ENCODE results near the gene PRDM2. TPM values are rescaled to one million over a fixed set of nuclear protein-coding genes. Genes with fewer than 3 reads are reported as not detected.

The PRDM2 gene
- total and polyA plus RNA-seq, 2 donors (not counting 1 experiment from before 2014, with no cell fraction given): 9.1 to 11.6 TPM

DNA sequence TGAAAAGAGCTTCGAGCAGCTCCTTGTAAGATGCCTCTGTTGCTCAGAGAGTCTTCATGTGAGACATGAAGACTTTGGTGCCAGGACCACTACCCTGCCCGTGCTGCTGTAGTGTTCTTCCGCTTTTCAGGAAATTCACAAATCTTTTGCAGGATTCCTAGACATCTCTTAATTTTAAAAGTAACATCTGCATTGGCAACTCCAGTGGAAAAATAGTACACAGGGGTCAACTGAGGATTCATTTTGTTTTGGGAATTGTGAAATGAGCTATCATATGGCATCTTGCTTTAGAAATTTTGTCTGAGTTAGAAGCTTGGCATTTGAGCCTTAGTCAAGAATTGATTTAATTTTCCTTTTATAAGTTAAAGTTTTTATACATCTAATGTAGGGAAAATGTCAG, 7.2 kb downstream of the PRDM2 start:
- H3K4me2 ChIP-seq (ENCODE audit: extremely low read depth, insufficient read depth, low read length): no peak overlapping the region
- no peak overlapping the region for H2AFZ ChIP-seq (ENCODE audit: low read length)
- no peaks in the 10 kb centered on the region for H3K4me1 ChIP-seq (ENCODE audit: control insufficient read depth, extremely low read depth, insufficient read depth, low read length)
- peak in 1 of 2 donors; percentile 48 for DNase-seq (ENCODE audit: low read depth in 2 of 2)
- H3K9ac ChIP-seq (ENCODE audit: insufficient read depth, low read length): no peak overlapping the region
- no peaks in the 10 kb centered on the region for H3K79me2 ChIP-seq (ENCODE audit: control insufficient read depth, insufficient read depth, low read length)
- no peak overlapping the region for H3K27ac ChIP-seq (ENCODE audit: insufficient read depth, low read length)
- H4K20me1 ChIP-seq (ENCODE audit: control insufficient read depth, extremely low read depth, insufficient read depth, low read length): no peaks in the 10 kb centered on the region
- no peak overlapping the region for H3K4me3 ChIP-seq (replicated peaks in 1 of 4; ENCODE audit: control extremely low read depth in 1 of 4, insufficient read depth in 1 of 4, low read depth in 3 of 4, low read length in 4 of 4)
- no peaks in the 10 kb centered on the region for H3K36me3 ChIP-seq (ENCODE audit: control insufficient read depth, insufficient read depth, low read length)
- TF ChIP-seq EZH2 (IDR thresholded peaks at IDR 0.05; ENCODE audit: low read length, missing control alignments): no peak
- TF ChIP-seq, protein P1, sequence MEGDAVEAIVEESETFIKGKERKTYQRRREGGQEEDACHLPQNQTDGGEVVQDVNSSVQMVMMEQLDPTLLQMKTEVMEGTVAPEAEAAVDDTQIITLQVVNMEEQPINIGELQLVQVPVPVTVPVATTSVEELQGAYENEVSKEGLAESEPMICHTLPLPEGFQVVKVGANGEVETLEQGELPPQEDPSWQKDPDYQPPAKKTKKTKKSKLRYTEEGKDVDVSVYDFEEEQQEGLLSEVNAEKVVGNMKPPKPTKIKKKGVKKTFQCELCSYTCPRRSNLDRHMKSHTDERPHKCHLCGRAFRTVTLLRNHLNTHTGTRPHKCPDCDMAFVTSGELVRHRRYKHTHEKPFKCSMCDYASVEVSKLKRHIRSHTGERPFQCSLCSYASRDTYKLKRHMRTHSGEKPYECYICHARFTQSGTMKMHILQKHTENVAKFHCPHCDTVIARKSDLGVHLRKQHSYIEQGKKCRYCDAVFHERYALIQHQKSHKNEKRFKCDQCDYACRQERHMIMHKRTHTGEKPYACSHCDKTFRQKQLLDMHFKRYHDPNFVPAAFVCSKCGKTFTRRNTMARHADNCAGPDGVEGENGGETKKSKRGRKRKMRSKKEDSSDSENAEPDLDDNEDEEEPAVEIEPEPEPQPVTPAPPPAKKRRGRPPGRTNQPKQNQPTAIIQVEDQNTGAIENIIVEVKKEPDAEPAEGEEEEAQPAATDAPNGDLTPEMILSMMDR (conservative IDR thresholded peaks at IDR 0.05 in 1 of 2, IDR thresholded peaks at IDR 0.05 in 1 of 2; ENCODE audit: low read depth in 1 of 2, low read length in 2 of 2): no peak
- no peaks in the 10 kb centered on the region for H3K27me3 ChIP-seq (ENCODE audit: control insufficient read depth, insufficient read depth, low read length)
- H3K9me3 ChIP-seq (ENCODE audit: control insufficient read depth, insufficient read depth, low read depth, low read length): no peaks in the 10 kb centered on the region

DNA sequence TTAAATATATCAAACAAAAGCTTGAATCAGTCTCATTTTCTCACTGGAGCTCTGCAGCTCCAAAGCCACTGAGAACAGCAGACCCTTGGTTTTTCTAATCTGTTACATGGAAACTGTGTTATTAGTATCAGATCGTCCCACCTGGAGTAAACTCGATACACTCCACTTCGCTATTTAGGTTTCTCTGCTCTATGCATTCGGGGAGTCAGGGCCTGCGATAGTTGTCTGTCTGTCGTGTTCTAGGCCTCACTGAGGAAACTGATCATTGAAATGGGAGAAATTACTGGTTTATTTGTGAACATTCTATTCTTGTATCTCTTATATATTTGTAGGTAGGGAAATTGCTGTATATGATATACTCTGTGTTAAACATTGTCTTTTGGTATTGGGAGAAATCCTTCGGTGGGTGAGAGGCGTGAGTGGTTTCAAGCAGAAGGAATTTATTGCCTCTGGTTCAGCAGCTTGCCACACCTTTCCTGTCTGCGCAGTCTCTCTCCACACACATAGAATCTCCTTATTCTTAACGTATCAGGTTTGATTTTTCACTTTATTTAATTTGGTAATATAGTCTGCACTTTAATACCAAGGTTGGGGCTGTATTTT, 8.5 kb downstream of the PRDM2 start:
- Histone ChIP-seq H3K27me3 (ENCODE audit: control insufficient read depth, insufficient read depth, low read length) (no peaks in the 10 kb centered on the region), H3K4me3 (replicated peaks in 1 of 4; ENCODE audit: control extremely low read depth in 1 of 4, insufficient read depth in 1 of 4, low read depth in 3 of 4, low read length in 4 of 4) (no peak overlapping the region), H3K27ac (ENCODE audit: insufficient read depth, low read length) (no peak overlapping the region), H2AFZ (ENCODE audit: low read length) (no peak overlapping the region), H3K36me3 (ENCODE audit: control insufficient read depth, insufficient read depth, low read length) (no peaks in the 10 kb centered on the region), H3K9ac (ENCODE audit: insufficient read depth, low read length) (no peak overlapping the region), H3K4me1 (ENCODE audit: control insufficient read depth, extremely low read depth, insufficient read depth, low read length) (no peaks in the 10 kb centered on the region), H3K9me3 (ENCODE audit: control insufficient read depth, insufficient read depth, low read depth, low read length) (no peaks in the 10 kb centered on the region), H4K20me1 (ENCODE audit: control insufficient read depth, extremely low read depth, insufficient read depth, low read length) (no peaks in the 10 kb centered on the region), H3K79me2 (ENCODE audit: control insufficient read depth, insufficient read depth, low read length) (no peaks in the 10 kb centered on the region), H3K4me2 (ENCODE audit: extremely low read depth, insufficient read depth, low read length) (no peak overlapping the region)
- TF ChIP-seq EZH2 (IDR thresholded peaks at IDR 0.05; ENCODE audit: low read length, missing control alignments): no peak
- TF ChIP-seq, protein P1 (conservative IDR thresholded peaks at IDR 0.05 in 1 of 2, IDR thresholded peaks at IDR 0.05 in 1 of 2; ENCODE audit: low read depth in 1 of 2, low read length in 2 of 2): no peak
- no peak for DNase-seq (ENCODE audit: low read depth in 2 of 2)

DNA sequence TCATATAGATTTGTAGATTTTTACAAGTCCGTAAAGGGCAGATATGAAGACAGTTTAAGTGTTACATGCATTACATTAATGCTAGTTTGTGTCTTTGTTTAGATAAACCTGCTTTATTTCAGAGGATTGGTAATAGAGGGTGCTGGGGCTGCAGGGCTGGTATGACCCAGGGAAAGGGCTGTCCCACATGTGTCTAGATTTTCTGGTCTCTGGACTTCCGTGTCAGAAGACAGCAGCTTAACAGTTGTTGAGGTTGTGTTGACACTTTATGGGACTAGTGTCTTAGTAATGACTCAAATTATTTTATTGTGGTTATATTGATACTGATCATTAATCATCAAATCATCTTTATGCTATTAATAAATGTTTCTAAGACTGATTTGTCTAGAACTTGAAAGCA, 10.1 kb downstream of the PRDM2 start:
- no peak overlapping the region for H3K4me2 ChIP-seq (ENCODE audit: extremely low read depth, insufficient read depth, low read length)
- no peaks in the 10 kb centered on the region for H3K27me3 ChIP-seq (ENCODE audit: control insufficient read depth, insufficient read depth, low read length)
- H3K36me3 ChIP-seq (ENCODE audit: control insufficient read depth, insufficient read depth, low read length): no peaks in the 10 kb centered on the region
- H3K9me3 ChIP-seq (ENCODE audit: control insufficient read depth, insufficient read depth, low read depth, low read length): no peaks in the 10 kb centered on the region
- H4K20me1 ChIP-seq (ENCODE audit: control insufficient read depth, extremely low read depth, insufficient read depth, low read length): no peaks in the 10 kb centered on the region
- H3K4me3 ChIP-seq (replicated peaks in 1 of 4; ENCODE audit: control extremely low read depth in 1 of 4, insufficient read depth in 1 of 4, low read depth in 3 of 4, low read length in 4 of 4): no peak overlapping the region
- no peaks in the 10 kb centered on the region for H3K4me1 ChIP-seq (ENCODE audit: control insufficient read depth, extremely low read depth, insufficient read depth, low read length)
- H2AFZ ChIP-seq (ENCODE audit: low read length): no peak overlapping the region
- TF ChIP-seq, protein P1 (conservative IDR thresholded peaks at IDR 0.05 in 1 of 2, IDR thresholded peaks at IDR 0.05 in 1 of 2; ENCODE audit: low read depth in 1 of 2, low read length in 2 of 2): no peak
- TF ChIP-seq EZH2 (IDR thresholded peaks at IDR 0.05; ENCODE audit: low read length, missing control alignments): no peak
- H3K9ac ChIP-seq (ENCODE audit: insufficient read depth, low read length): no peak overlapping the region
- H3K79me2 ChIP-seq (ENCODE audit: control insufficient read depth, insufficient read depth, low read length): no peaks in the 10 kb centered on the region
- no peak overlapping the region for H3K27ac ChIP-seq (ENCODE audit: insufficient read depth, low read length)
- DNase-seq (ENCODE audit: low read depth in 2 of 2): no peak
